GM12878 (cell line): Measurements from ENCODE around the gene AP1B1. TPM values are rescaled to one million over a fixed set of nuclear protein-coding genes. Genes with fewer than 3 reads are reported as not detected.

Experiments
- ASH2L ChIP-seq: fragments of 300-600, 200-600 bp; sonication (generic); IDR thresholded peaks from 2 replicates; pipeline ENCODE4 v1.6.1; 2017; ENCODE audit warnings: low read depth, mild to moderate bottlenecking, borderline replicate concordance
- BHLHE40 ChIP-seq, 2 experiments: fragments of 450-650 bp in 1 of 2; IDR thresholded peaks; 2 replicates each; pipeline ENCODE4 v1.6.1; 2011 to 2017; ENCODE audit warnings: low read depth in 2 of 2, borderline replicate concordance in 1 of 2, improper control_type of control experiment in 1 of 2, low read length in 1 of 2, mild to moderate bottlenecking in 1 of 2
- CBX5 ChIP-seq: sonication (generic); IDR thresholded peaks from 2 replicates; pipeline ENCODE4 v1.6.1; 2016; ENCODE audit warnings: low read depth, moderate library complexity, mild to moderate bottlenecking, inconsistent platforms
- EGR1 ChIP-seq, 2 experiments: IDR thresholded peaks; 1 replicate in 1 of 2; 2 replicates in 1 of 2; pipeline ENCODE4 v1.6.1; 2011 to 2012; ENCODE audit warnings: low read depth in 2 of 2, low read length in 2 of 2, borderline replicate concordance in 1 of 2, mild to moderate bottlenecking in 1 of 2, moderate library complexity in 1 of 2
- GABPA ChIP-seq: IDR thresholded peaks from 2 replicates; pipeline ENCODE4 v1.6.1; 2014; ENCODE audit warnings: antibody characterized with exemption, low read depth, mild to moderate bottlenecking, inconsistent platforms
- IKZF2 ChIP-seq, 2 experiments: fragments of 450-650 bp; IDR thresholded peaks; 2 replicates each; pipeline ENCODE4 v1.6.1; 2017; ENCODE audit warnings: mild to moderate bottlenecking in 2 of 2, moderate library complexity in 2 of 2
- KAT2A ChIP-seq: conservative IDR thresholded peaks from 2 replicates; pipeline ENCODE4 v1.6.1; 2011; ENCODE audit warnings: low read depth, low read length; ENCODE audit not compliant: control insufficient read depth
- MXI1 ChIP-seq: fragments of 150-350 bp; IDR thresholded peaks from 2 replicates; pipeline ENCODE4 v1.6.1; 2011; ENCODE audit warnings: low read depth, mild to moderate bottlenecking, inconsistent platforms, low read length, improper control_type of control experiment
- NFYA ChIP-seq: IDR thresholded peaks from 2 replicates; pipeline ENCODE4 v1.6.1; 2011; ENCODE audit warnings: low read depth, mild to moderate bottlenecking, low read length, improper control_type of control experiment, borderline replicate concordance
- NR2C1 ChIP-seq: fragments of 450-650 bp; IDR thresholded peaks from 2 replicates; pipeline ENCODE4 v1.6.1; 2017; ENCODE audit warnings: antibody characterized with exemption, mild to moderate bottlenecking, moderate library complexity
- NR2C2 ChIP-seq: IDR thresholded peaks from 2 replicates; pipeline ENCODE4 v1.6.1; 2011; ENCODE audit warnings: borderline replicate concordance, low read depth; ENCODE audit not compliant: control insufficient read depth, insufficient read length
- POLR2A ChIP-seq: IDR thresholded peaks from 2 replicates; pipeline ENCODE4 v1.6.1; 2011; ENCODE audit warnings: low read depth, mild to moderate bottlenecking, low read length
- POLR2AphosphoS2 ChIP-seq: IDR thresholded peaks from 2 replicates; pipeline ENCODE4 v1.6.1; 2011; ENCODE audit warnings: low read depth, mild to moderate bottlenecking, low read length, improper control_type of control experiment, moderate library complexity
- POLR2AphosphoS5 ChIP-seq: IDR thresholded peaks from 2 replicates; pipeline ENCODE4 v1.6.1; 2011; ENCODE audit warnings: mild to moderate bottlenecking, low read length, inconsistent platforms
- RBBP5 ChIP-seq: fragments of 200-600 bp; sonication (generic); conservative IDR thresholded peaks from 2 replicates; pipeline ENCODE4 v1.6.1; 2016
- SIN3A ChIP-seq: IDR thresholded peaks from 2 replicates; pipeline ENCODE4 v1.6.1; 2012; ENCODE audit warnings: low read depth, low read length, improper control_type of control experiment
- SUPT20H ChIP-seq: IDR thresholded peaks from 2 replicates; pipeline ENCODE4 v1.6.1; 2011; ENCODE audit warnings: low read depth, mild to moderate bottlenecking, low read length, moderate library complexity, borderline replicate concordance; ENCODE audit not compliant: control insufficient read depth
- TAF1 ChIP-seq: IDR thresholded peaks from 2 replicates; pipeline ENCODE4 v1.6.1; 2011; ENCODE audit warnings: mild to moderate bottlenecking, low read depth, low read length, borderline replicate concordance
- TBL1XR1 ChIP-seq: IDR thresholded peaks from 2 replicates; pipeline ENCODE4 v1.6.1; 2012; ENCODE audit warnings: low read depth, low read length, improper control_type of control experiment
- TCF12 ChIP-seq: IDR thresholded peaks from 2 replicates; pipeline ENCODE4 v1.6.1; 2011; ENCODE audit warnings: low read depth, mild to moderate bottlenecking, low read length
- TCF7 ChIP-seq: IDR thresholded peaks from 2 replicates; pipeline ENCODE4 v1.6.1; 2014; ENCODE audit warnings: antibody characterized with exemption, borderline replicate concordance
- polyA plus RNA-seq, 11 experiments: library from polyadenylated mRNA; depleted of rRNA in 4 of 11; unstranded in 6 of 11; stranded (reverse) in 5 of 11; fragments of >200 nt; fragmentation: Nextera tagmentation in 4 of 11; fragmentation: Illumina TruSeq in 1 of 11; extraction: Ambion mirVana in 4 of 11; extraction: Trizol in 1 of 11; gene quantifications; 1 replicate in 1 of 11; 2 replicates in 10 of 11; pipeline versions ENCODE4 v1.2.1 to v1.2.3, GENCODE V29; 2011 to 2016; ENCODE audit warnings: inconsistent platforms in 2 of 11, missing spikeins in 2 of 11, low read depth in 1 of 11
- total RNA-seq, 4 experiments: library from RNA; depleted of rRNA in 3 of 4; stranded (reverse); fragments of >200 nt in 3 of 4; fragmentation: Illumina TruSeq in 1 of 4; extraction: Trizol in 1 of 4; gene quantifications; 2 replicates each; pipeline versions ENCODE4 v1.2.1 to v1.2.3, GENCODE V29; 2013 to 2021
- TF ChIP-seq, protein P1 (sequence below): IDR thresholded peaks from 2 replicates; pipeline ENCODE4 v1.6.1; 2012; ENCODE audit warnings: low read depth, low read length, improper control_type of control experiment
- TF ChIP-seq, protein P2 (sequence below): fragments of 450-650 bp; formaldehyde crosslinking; IDR thresholded peaks from 2 replicates; pipeline ENCODE4 v1.5.0; 2022; ENCODE audit warnings: mild to moderate bottlenecking, missing genetic modification characterization
- TF ChIP-seq, protein P3 (sequence below): fragments of 450-650 bp; IDR thresholded peaks from 2 replicates; pipeline ENCODE4 v1.6.1; 2016; ENCODE audit warnings: mild to moderate bottlenecking

The AP1B1 gene
- total and polyA plus RNA-seq, 10 of the 15 experiments (the other 5 are each of a cell fraction or from before 2014, with no cell fraction given): 2.1 to 98.6 (median 57.8) TPM

DNA sequence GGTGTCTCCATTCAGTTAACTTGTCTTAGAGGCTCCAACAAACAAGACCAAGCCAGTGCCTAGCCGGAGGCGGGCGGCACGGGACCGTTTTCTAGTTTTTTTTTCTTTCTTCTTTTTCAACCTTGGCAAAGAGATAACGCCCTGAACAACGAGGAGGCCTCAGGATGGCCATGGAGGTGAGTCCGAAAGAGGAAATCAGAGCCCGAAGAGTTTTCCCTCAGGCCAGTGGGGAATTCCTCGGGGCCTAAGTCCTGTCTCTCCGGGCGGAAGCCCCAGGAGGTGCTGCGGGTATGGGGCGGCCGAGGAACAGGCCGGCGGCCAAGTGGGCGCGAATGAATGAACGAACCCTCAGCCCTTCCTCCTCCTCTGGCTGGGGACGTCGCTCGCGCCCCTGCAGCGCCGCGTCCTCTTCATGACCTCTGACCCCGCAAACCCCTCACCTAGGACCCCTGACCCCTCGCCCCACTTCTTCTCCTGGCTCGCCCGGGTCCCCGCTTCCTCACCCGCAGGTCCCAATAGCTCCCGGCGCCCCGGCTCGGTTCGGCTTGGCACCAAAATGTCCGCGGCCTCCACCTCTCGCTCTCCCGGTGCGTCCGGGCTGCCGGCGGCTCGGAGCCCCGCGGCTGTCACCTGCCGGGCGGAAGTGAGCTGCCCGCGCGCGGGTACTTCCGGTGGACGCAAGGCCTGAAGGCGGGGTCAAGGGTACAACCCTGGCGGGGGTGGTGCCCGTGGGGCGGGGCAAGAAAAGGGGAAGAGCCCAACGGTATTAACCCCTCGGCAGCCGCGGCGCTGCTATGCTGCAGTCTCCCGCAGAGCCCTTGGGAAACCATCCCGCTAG is at the start of gene AP1B1 (continued):
- TF ChIP-seq TCF12 (0 out of 2 replicates have a peak, but pooled peaks have one; percentile 3), IKZF2 (IDR thresholded peaks at IDR 0.05) (no peak), TCF7 (no peak), POLR2AphosphoS2 (no peak), GABPA (peak; percentile 90), SIN3A (peak; percentile 81), POLR2A (peak; percentile 93), ASH2L (0 out of 2 replicates have a peak, but pooled peaks have one; percentile 47), MXI1 (peak; percentile 87), NFYA (no peak), EGR1 (IDR thresholded peaks at IDR 0.05; ENCODE audit: borderline replicate concordance in 1 of 2, low read depth in 2 of 2, low read length in 2 of 2) (peak in 1 of 2 experiments; percentile 81; a peak in 2 of 3 replicates), KAT2A (no peak), TBL1XR1 (peak; percentile 35; the same call in 1 of the 2 replicates), SUPT20H (no peak), NR2C2 (no peak), BHLHE40 (IDR thresholded peaks at IDR 0.05; ENCODE audit: borderline replicate concordance in 1 of 2, low read depth in 2 of 2, low read length in 1 of 2) (peak; percentile 86 to 93), POLR2AphosphoS5 (peak; percentile 77; the same call in 1 of the 2 replicates), TAF1 (peak; percentile 66; the same call in 1 of the 2 replicates), NR2C1 (peak; percentile 94), RBBP5 (no peak), CBX5 (no peak)
- TF ChIP-seq, protein P1, sequence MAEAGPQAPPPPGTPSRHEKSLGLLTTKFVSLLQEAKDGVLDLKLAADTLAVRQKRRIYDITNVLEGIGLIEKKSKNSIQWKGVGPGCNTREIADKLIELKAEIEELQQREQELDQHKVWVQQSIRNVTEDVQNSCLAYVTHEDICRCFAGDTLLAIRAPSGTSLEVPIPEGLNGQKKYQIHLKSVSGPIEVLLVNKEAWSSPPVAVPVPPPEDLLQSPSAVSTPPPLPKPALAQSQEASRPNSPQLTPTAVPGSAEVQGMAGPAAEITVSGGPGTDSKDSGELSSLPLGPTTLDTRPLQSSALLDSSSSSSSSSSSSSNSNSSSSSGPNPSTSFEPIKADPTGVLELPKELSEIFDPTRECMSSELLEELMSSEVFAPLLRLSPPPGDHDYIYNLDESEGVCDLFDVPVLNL: 0 out of 2 replicates have a peak, but pooled peaks have one; percentile 13
- TF ChIP-seq, protein P2, sequence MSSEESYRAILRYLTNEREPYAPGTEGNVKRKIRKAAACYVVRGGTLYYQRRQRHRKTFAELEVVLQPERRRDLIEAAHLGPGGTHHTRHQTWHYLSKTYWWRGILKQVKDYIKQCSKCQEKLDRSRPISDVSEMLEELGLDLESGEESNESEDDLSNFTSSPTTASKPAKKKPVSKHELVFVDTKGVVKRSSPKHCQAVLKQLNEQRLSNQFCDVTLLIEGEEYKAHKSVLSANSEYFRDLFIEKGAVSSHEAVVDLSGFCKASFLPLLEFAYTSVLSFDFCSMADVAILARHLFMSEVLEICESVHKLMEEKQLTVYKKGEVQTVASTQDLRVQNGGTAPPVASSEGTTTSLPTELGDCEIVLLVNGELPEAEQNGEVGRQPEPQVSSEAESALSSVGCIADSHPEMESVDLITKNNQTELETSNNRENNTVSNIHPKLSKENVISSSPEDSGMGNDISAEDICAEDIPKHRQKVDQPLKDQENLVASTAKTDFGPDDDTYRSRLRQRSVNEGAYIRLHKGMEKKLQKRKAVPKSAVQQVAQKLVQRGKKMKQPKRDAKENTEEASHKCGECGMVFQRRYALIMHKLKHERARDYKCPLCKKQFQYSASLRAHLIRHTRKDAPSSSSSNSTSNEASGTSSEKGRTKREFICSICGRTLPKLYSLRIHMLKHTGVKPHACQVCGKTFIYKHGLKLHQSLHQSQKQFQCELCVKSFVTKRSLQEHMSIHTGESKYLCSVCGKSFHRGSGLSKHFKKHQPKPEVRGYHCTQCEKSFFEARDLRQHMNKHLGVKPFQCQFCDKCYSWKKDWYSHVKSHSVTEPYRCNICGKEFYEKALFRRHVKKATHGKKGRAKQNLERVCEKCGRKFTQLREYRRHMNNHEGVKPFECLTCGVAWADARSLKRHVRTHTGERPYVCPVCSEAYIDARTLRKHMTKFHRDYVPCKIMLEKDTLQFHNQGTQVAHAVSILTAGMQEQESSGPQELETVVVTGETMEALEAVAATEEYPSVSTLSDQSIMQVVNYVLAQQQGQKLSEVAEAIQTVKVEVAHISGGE: no peak
- TF ChIP-seq, protein P3, sequence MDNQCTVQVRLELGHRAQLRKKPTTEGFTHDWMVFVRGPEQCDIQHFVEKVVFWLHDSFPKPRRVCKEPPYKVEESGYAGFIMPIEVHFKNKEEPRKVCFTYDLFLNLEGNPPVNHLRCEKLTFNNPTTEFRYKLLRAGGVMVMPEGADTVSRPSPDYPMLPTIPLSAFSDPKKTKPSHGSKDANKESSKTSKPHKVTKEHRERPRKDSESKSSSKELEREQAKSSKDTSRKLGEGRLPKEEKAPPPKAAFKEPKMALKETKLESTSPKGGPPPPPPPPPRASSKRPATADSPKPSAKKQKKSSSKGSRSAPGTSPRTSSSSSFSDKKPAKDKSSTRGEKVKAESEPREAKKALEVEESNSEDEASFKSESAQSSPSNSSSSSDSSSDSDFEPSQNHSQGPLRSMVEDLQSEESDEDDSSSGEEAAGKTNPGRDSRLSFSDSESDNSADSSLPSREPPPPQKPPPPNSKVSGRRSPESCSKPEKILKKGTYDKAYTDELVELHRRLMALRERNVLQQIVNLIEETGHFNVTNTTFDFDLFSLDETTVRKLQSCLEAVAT: no peak
